Stimulated activated CD4-positive, alpha-beta T cell treated with anti-CD3 and anti-CD28 coated beads, Interleukin-1b, Interleukin-23, amount 100 ng/mL, for 4 hours (primary cell): Measurements from ENCODE around the gene PRKG1.
"Not testable (repeated sequence)": the region's sequence is repeated elsewhere in the genome, so short reads cannot be mapped to it uniquely, and the experiment has no call there.

ENCODE experiments used
- DNase-seq, 2 donors: peaks; one replicate each; pipeline ENCODE4 v3.0.0-alpha.2; 2020; ENCODE audit warnings: low read depth in 2 of 2

Gene PRKG1

GRCh38 chr10:51377932-51378599, 303.8 kb downstream of the PRKG1 start:
- no peak for DNase-seq

GRCh38 chr10:51382181-51382580, 307.9 kb downstream of the PRKG1 start:
- no peak for DNase-seq

- no peak for DNase-seq
These were observed 310.7 kb downstream of the PRKG1 start for GRCh38 chr10:51384971-51385370.

- DNase-seq, result no peak
These were observed 312.1 kb downstream of the PRKG1 start for GRCh38 chr10:51386248-51386885.

GRCh38 chr10:51389415-51390321, 315.4 kb downstream of the PRKG1 start:
- DNase-seq, result peak; percentile 1 to 6

- not testable (repeated sequence) for DNase-seq
These were observed 318.7 kb downstream of the PRKG1 start for GRCh38 chr10:51393006-51393405.

- DNase-seq, result no peak
These were observed 319.8 kb downstream of the PRKG1 start for GRCh38 chr10:51394039-51394438.

GRCh38 chr10:51397244-51397643, 323.0 kb downstream of the PRKG1 start:
- no peak for DNase-seq

GRCh38 chr10:51397695-51398094, 323.4 kb downstream of the PRKG1 start:
- DNase-seq, result no peak

- no peak for DNase-seq
These were observed 325.6 kb downstream of the PRKG1 start for GRCh38 chr10:51399840-51400239.

- DNase-seq, result no peak
These were observed 326.3 kb downstream of the PRKG1 start for GRCh38 chr10:51400392-51401096.

- no peak for DNase-seq
These were observed 329.2 kb downstream of the PRKG1 start for GRCh38 chr10:51403521-51403920.

GRCh38 chr10:51405580-51406351, 331.5 kb downstream of the PRKG1 start:
- DNase-seq, result no peak

GRCh38 chr10:51406581-51406980, 332.3 kb downstream of the PRKG1 start:
- DNase-seq, result no peak

- DNase-seq, result no peak
These were observed 342.2 kb downstream of the PRKG1 start for GRCh38 chr10:51416494-51416893.

- no peak for DNase-seq
These were observed 345.2 kb downstream of the PRKG1 start for GRCh38 chr10:51419196-51420093.

- no peak for DNase-seq
These were observed 347.6 kb downstream of the PRKG1 start for GRCh38 chr10:51421853-51422252.

- no peak for DNase-seq
These were observed 348.2 kb downstream of the PRKG1 start for GRCh38 chr10:51422311-51423120.

GRCh38 chr10:51423121-51423452, 348.8 kb downstream of the PRKG1 start:
- no peak for DNase-seq
